Activated T-cell treated with anti-CD3 and anti-CD28 coated beads for 24 hours (primary cell): ENCODE data around the gene C7.
"Not testable (repeated sequence)": the region's sequence is repeated elsewhere in the genome, so short reads cannot be mapped to it uniquely, and the experiment has no call there.

Source experiments
- DNase-seq: peaks from one replicate; pipeline ENCODE4 v3.0.0-alpha.2; 2020; ENCODE audit warnings: low read depth

Gene C7

GRCh38 chr5:40991168-40991980 lies 82.1 kb downstream of the C7 start:
- no peak for DNase-seq

- DNase-seq: no peak
These were observed 82.8 kb downstream of the C7 start for GRCh38 chr5:40991981-40992559.

GRCh38 chr5:40995801-40996586 lies 86.7 kb downstream of the C7 start:
- DNase-seq: no peak

- no peak for DNase-seq
These were observed 89.8 kb downstream of the C7 start for GRCh38 chr5:40999142-40999541.

- no peak for DNase-seq
These were observed 90.7 kb downstream of the C7 start for GRCh38 chr5:40999966-41000365.

GRCh38 chr5:41003670-41004376 lies 94.5 kb downstream of the C7 start:
- no peak for DNase-seq

GRCh38 chr5:41004931-41005330 lies 95.6 kb downstream of the C7 start:
- DNase-seq: no peak

GRCh38 chr5:41009232-41009631 lies 99.9 kb downstream of the C7 start:
- no peak for DNase-seq

- DNase-seq: no peak
These were observed 101.3 kb downstream of the C7 start for GRCh38 chr5:41010572-41010971.

GRCh38 chr5:41012318-41012717 lies 103.0 kb downstream of the C7 start:
- no peak for DNase-seq

GRCh38 chr5:41022600-41022999 lies 113.3 kb downstream of the C7 start:
- DNase-seq: not testable (repeated sequence)
